CD4-positive, alpha-beta T cell treated with Interferon gamma for 1 hour (primary cell): ENCODE data around the gene AMH.
"Not testable (repeated sequence)": the region's sequence is repeated elsewhere in the genome, so short reads cannot be mapped to it uniquely, and the experiment has no call there.

Source experiments
- DNase-seq: peaks from one replicate; pipeline ENCODE4 v3.0.0-alpha.2; 2020

Gene AMH

GRCh38 chr19:2249010-2249866 lies at the start of gene AMH:
Gene AMH, plus strand, starts transcription at chr19:2249323. Its CDS starts 10 bp downstream, at chr19:2249333.
- DNase-seq, result no peak

- no peak for DNase-seq
Measured at GRCh38 chr19:2199861-2200623, 49.1 kb upstream of the AMH start.

GRCh38 chr19:2200624-2201294 lies 48.4 kb upstream of the AMH start:
- DNase-seq, result not testable (repeated sequence)

- no peak for DNase-seq
Measured at GRCh38 chr19:2201473-2202148, 47.5 kb upstream of the AMH start.

- DNase-seq, result no peak
Measured at GRCh38 chr19:2202366-2202765, 46.8 kb upstream of the AMH start.

GRCh38 chr19:2207008-2207407 lies 42.1 kb upstream of the AMH start:
- DNase-seq, result no peak

- DNase-seq, result peak; percentile 18
Measured at GRCh38 chr19:2207991-2208860, 40.9 kb upstream of the AMH start.

- no peak for DNase-seq
Measured at GRCh38 chr19:2208975-2209374, 40.1 kb upstream of the AMH start.

GRCh38 chr19:2209408-2209807 lies 39.7 kb upstream of the AMH start:
- DNase-seq, result no peak

- no peak for DNase-seq
Measured at GRCh38 chr19:2210206-2210605, 38.9 kb upstream of the AMH start.

- DNase-seq, result no peak
Measured at GRCh38 chr19:2210987-2211740, 38.0 kb upstream of the AMH start.

- no peak for DNase-seq
Measured at GRCh38 chr19:2212861-2213711, 36.0 kb upstream of the AMH start.

GRCh38 chr19:2213799-2214198 lies 35.3 kb upstream of the AMH start:
- no peak for DNase-seq

GRCh38 chr19:2214251-2214650 lies 34.9 kb upstream of the AMH start:
- no peak for DNase-seq

GRCh38 chr19:2215281-2215751 lies 33.8 kb upstream of the AMH start:
- DNase-seq, result peak; percentile 10

GRCh38 chr19:2216361-2217225 lies 32.5 kb upstream of the AMH start:
- no peak for DNase-seq

- DNase-seq, result no peak
Measured at GRCh38 chr19:2217591-2217990, 31.5 kb upstream of the AMH start.

GRCh38 chr19:2219726-2220125 lies 29.4 kb upstream of the AMH start:
- no peak for DNase-seq

- no peak for DNase-seq
Measured at GRCh38 chr19:2221250-2221831, 27.8 kb upstream of the AMH start.
